SKM-1 (cell line): ENCODE data around the gene KAT2A.

ENCODE experiments used
- DNase-seq: peaks from one replicate; lab custom pipeline; 2025; ENCODE audit not compliant: unreplicated experiment; lab: John Stamatoyannopoulos, UW

Gene KAT2A

DNA sequence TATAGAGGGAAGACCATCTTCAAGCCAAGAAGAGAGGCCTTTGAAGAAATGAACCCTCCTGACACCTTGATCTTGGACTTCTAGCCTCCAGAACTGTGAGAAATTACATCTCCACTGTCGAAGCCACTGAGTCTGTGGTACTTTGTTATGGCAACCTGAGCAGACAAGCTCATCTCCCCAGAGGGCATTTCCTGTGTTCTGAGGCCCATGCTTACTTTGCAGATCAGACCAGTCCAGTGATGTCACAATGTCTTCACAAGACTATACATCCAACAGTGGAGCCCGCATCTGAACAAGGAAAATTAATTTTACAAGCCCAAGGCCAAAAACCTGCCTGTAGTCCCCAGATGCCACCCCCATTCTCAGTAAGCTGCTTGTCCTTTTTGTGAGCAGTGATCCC is 56.0 kb downstream of the KAT2A start:
- no peak for DNase-seq
